GM12892 (cell line): ENCODE data around the gene FBXW7.
A peak's percentile ranks its signal among the peaks of the same experiment; 100 is the strongest.

ENCODE experiments used
- DNase-seq: peaks from one replicate; pipeline ENCODE4 v3.0.0; 2011; ENCODE audit not compliant: insufficient read length
- FAIRE-seq: peaks from 2 replicates; lab custom pipeline; 2011; peaks lifted over from hg19 to GRCh38; lab: Jason Lieb, UNC
- POLR2A ChIP-seq: IDR thresholded peaks from 2 replicates; pipeline ENCODE4 v1.6.1; 2011; ENCODE audit warnings: low read depth, low read length, control low read depth
- POLR2AphosphoS5 ChIP-seq: IDR thresholded peaks from 2 replicates; pipeline ENCODE4 v1.6.1; 2011; ENCODE audit warnings: low read depth, low read length, control low read depth
- TAF1 ChIP-seq: IDR thresholded peaks from 2 replicates; pipeline ENCODE4 v1.6.1; 2011; ENCODE audit warnings: low read depth, mild to moderate bottlenecking, control low read depth, low read length, borderline replicate concordance

FBXW7 gene

DNA sequence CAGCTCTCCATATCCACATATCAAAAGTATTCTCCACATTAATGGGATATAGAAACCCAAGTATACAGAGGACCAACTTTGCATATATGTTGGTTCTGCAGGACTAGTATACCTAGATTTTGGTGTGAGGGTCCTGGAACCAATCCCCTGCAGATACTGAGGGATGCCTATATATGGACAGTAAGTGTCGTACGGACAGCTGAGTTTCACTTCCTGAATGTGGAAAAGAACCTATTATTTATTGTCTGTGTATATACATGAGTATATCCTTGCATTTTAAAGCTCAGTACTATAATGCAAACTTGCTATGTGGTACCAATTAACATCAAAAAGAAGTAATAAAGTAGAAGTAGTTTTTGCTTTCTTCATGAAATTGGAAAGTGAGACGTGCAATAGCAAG lies 101.9 kb downstream of the FBXW7 start:
- TF ChIP-seq POLR2AphosphoS5 (no peak), TAF1 (no peak), POLR2A (no peak)
- FAIRE-seq (peak; percentile 73), DNase-seq (no peak)

DNA sequence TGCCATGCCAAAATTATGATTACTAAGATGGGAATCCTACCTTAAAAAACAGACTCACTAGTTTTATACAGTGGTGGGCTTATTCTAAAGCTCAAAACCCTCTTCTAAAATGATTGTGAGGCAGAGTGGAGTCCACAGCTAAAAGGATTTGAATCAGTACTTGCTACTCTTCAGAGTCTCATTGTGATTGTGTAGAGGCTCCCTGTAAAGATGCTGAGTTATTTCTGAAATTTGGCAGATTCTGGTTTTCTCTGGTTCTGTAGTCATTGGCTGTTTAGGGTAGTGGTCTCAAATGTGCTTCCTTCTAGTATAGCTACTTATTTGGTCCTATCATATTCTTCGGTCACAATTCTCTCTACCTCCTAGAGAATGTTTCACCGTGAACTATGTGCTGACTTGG lies 104.1 kb downstream of the FBXW7 start:
- FAIRE-seq (no peak), DNase-seq (no peak)
- no peak for TF ChIP-seq TAF1
- no peak for TF ChIP-seq POLR2A
- no peak for TF ChIP-seq POLR2AphosphoS5

DNA sequence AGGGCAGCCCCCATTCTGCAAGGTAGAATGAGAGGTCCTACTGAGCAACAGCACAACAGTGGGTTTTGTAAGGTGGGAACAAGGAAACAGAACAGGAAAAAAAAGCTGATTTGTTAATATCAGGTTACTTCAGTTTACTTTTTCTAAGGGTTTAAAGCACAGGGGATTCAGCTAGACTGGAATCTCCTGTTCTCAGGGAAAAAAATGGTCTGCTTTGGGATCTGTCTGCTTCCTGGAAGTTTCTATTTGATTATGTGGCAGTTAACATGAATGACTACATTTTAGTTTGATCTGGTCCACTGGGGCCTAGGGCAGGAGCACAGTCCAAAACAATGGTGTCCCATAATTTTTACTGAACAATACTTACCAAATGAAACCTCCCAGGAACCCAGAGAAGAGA lies 104.6 kb downstream of the FBXW7 start:
- FAIRE-seq: peak; percentile 56
- TF ChIP-seq POLR2AphosphoS5 (no peak), POLR2A (no peak), TAF1 (no peak)
- DNase-seq: no peak

DNA sequence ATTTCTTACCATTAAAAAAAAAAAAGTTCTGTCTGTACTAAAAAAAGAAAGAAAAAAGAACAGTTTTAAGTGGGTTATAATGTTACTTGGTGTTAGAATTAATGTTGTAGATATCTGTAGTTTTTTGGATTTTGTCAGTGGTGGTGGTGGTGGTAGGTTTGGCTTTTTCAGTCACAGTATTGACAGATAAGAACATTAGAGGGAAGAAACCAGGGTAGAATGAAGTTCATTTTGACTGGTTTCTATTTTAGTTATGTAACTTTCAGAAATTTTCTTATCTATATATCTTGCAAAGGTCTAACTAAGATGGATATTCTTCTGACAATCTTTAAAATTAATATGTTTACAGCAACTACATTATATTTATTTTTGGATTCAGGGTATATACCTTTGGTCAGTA lies 105.4 kb downstream of the FBXW7 start:
- TF ChIP-seq TAF1 (no peak), POLR2AphosphoS5 (no peak), POLR2A (no peak)
- DNase-seq (no peak), FAIRE-seq (no peak)

DNA sequence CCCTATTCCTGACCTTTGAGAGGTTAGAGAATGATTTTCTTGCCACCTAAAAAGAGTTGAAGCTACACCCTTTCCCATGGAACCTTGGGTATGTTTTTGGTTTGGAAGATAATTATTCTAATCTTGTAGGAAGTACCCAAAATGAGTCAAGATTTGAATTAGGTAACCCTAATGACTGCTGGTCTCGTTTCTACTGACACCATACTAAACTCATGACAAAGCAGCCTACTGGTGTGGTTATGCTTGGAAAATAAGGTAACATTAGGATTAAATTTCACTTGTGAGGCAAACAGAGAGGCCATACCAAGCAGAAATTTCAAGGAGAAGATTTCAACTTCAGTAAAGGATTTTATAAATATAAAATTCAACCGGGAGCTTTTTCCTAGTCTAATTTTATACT lies 107.9 kb downstream of the FBXW7 start:
- TF ChIP-seq TAF1 (no peak), POLR2A (no peak), POLR2AphosphoS5 (no peak)
- DNase-seq: no peak
- FAIRE-seq: no peak

DNA sequence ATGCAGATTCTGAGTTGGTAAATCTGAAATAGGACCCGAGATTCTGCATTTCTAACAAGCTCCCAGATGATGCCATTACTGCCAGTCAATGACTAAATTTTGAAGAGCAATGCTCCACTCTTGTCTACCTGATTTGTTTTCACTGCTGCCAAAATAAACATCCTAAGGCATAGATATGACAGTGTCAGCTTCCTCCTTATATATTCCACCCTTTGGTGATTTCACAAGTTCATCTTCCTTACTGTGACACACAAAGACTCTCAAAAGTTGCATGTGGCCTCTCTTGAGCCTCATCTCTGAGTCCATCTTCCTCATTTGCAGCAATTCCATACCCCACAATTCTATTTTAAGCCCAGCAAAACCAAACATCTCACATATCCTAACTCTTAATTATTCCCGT lies 110.9 kb downstream of the FBXW7 start:
- peak; percentile 53 for FAIRE-seq
- TF ChIP-seq TAF1 (no peak), POLR2AphosphoS5 (no peak), POLR2A (no peak)
- DNase-seq: no peak

DNA sequence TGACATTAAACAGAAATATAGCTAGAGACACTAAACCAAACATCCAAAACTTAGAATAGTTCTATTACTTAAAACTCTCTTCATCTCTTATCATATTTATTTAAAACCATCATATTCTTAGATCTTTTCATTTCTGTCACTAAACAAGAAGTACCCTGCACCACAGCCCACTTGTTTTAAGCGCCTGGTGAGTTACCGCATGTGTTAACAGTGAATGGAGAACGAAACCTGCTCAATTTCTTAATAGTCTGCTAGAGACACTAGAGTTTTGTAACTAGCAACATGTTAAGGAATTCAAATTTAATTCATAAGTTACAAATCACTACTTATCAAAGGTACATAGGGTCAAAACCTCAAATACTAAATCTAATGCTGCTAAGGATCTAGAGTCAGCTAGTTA lies 111.5 kb downstream of the FBXW7 start:
- TF ChIP-seq POLR2AphosphoS5 (no peak), POLR2A (no peak), TAF1 (no peak)
- FAIRE-seq: no peak
- no peak for DNase-seq

DNA sequence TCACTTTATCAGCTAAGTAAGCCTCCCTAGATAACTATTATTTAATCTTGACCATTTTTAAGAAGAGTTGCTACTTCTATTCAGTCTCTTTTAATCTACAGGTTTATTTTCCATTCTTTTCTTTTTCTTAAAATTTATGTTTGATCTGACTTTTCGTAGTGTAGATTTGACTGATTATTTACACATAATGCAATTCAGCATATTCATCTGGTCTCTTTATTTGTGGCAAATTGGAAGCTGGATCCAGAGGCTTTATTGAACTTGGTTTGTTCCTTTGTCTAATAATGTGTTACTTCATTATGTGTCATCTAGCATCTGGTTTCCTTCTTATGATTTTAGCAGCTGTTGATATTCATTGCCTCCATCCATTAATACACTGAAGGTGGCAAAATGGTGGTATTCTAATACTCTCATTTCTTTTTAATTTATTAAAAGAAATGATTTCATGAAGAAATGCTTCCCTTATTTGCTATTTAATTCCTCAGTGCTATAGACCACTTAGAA lies 113.0 kb downstream of the FBXW7 start:
- no peak for DNase-seq
- no peak for FAIRE-seq
- TF ChIP-seq TAF1: no peak
- TF ChIP-seq POLR2A: no peak

DNA sequence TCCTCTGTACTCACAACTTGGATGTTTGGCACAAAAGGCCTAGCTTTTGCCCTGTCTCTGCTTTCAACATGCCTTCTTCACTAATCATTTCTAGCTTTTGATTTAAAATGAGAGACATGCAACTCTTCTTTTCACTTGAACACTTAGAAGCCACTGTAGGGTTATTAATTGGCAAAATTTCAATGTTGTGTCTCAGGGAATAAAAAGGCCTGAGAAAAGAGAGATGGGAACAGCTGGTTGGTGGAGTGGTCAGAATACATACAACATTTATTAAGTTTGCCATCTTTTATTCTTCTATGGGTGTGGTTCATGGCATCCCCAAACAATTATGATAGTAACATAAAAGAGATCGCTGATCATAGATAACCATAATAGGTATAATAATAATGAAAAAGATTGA lies 114.3 kb downstream of the FBXW7 start:
- FAIRE-seq: no peak
- TF ChIP-seq TAF1 (no peak), POLR2AphosphoS5 (no peak), POLR2A (no peak)
- no peak for DNase-seq

DNA sequence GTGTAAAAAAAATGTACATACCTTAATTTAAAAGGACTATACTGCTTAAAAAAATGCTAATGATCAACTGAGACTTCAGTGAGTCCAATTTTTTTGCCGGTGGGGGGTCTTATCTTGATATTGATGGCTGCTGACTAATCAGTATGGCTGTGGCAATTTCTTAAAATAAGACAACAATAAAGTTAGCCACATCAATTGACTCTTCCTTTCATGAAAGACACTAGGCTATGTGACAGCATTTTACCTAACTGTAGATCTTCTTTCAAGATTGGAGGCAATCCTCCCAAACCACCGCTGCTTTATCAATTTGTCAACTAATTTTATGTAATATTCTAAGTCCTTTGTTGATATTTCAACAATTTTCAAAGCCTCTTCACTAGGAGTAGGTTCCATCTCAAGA lies 116.1 kb downstream of the FBXW7 start:
- FAIRE-seq: no peak

DNA sequence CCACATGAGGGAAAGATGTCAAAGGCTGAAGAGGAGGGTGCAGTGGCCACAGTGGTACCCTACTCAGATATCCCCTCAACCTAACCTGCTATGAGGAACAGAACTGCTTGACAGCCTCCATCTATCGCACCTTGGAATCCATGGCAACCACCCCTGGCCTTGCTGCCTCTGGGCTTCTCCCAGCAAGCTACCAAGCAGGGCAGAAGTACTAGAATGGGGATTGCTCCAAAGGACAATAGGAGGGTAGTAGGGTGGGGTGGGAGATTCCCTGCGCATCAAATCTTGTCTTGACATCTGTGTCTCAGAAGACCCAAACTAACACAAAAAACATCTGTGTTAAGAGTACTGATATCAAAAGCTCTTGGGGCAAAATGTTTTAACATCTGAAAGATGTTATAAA lies 118.2 kb downstream of the FBXW7 start:
- no peak for DNase-seq
- FAIRE-seq: no peak

More for the DNA sequence above, 116.1 kb downstream of the FBXW7 start:
- no peak for DNase-seq
- TF ChIP-seq POLR2A (no peak), POLR2AphosphoS5 (no peak), TAF1 (no peak)

DNA sequence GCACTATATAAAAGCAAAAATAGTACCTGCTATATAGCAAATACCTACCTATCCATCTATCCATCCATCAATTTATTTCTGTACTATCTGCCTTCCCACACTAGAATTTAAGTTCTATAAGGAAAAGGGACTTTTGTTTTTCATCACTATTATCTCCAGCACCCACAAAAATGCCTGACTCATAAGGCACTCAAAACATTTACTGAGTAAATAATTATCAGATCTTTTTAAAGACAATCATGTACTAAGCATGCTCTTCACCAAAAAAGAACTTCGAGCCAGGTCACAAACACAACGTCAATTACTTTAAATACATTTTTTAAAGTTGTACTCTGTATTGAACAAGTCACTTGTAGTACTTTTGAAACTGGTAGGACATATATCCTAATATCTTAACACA lies 119.9 kb downstream of the FBXW7 start:
- FAIRE-seq: no peak

More for the DNA sequence above, 118.2 kb downstream of the FBXW7 start:
- TF ChIP-seq POLR2AphosphoS5: no peak
- no peak for TF ChIP-seq POLR2A
- TF ChIP-seq TAF1: no peak

More for the DNA sequence above, 119.9 kb downstream of the FBXW7 start:
- DNase-seq: no peak
- no peak for TF ChIP-seq POLR2A
- TF ChIP-seq POLR2AphosphoS5: no peak
- TF ChIP-seq TAF1: no peak
